ENCODE measurements around the gene DTNA. TPM values are rescaled to one million over a fixed set of nuclear protein-coding genes. Genes with fewer than 3 reads are reported as not detected.
A peak's percentile ranks its signal among the peaks of the same experiment; 100 is the strongest.

The DTNA gene
- total RNA-seq, 1 experiment from 2014 or later = 9.0 TPM

- Mint-ChIP-seq H3K4me1 (ENCODE audit: low read depth, unreplicated experiment) (peaks cover 10% of the 10 kb centered on the region), H3K4me3 (ENCODE audit: low read depth, unreplicated experiment) (peak overlapping the region; percentile 15), H3K27ac (ENCODE audit: unreplicated experiment) (no peak overlapping the region), H3K9me3 (ENCODE audit: low read depth, unreplicated experiment) (no peaks in the 10 kb centered on the region), H3K27me3 (ENCODE audit: unreplicated experiment) (no peaks in the 10 kb centered on the region), H3K36me3 (ENCODE audit: insufficient read depth, unreplicated experiment) (no peaks in the 10 kb centered on the region)
- CTCF ChIA-PET = interaction anchor here (0.6 to 1.0 kb wide), 4 partner anchors 9 to 254 kb away, joined by 3 to 6 read pairs (median 4); no protein-coding TSS in a partner anchor
- intact Hi-C loops (cut with micrococcal nuclease; ENCODE audit: unreplicated experiment) = no loop called here
- no peak for TF ChIP-seq CTCF (IDR thresholded peaks at IDR 0.05; ENCODE audit: unreplicated experiment)
- BruUV-seq (replicated peaks) = no TSS peak
- peak; percentile 34 for DNase-seq
These were observed 28.2 kb downstream of the DTNA start for GRCh38 chr18:34738175-34738894.

GRCh38 chr18:34740101-34740500 lies 30.0 kb downstream of the DTNA start:
- no peak for DNase-seq
- H3K4me3 Mint-ChIP-seq (ENCODE audit: low read depth, unreplicated experiment) = no peak overlapping the region
- peaks cover 10% of the 10 kb centered on the region for H3K4me1 Mint-ChIP-seq (ENCODE audit: low read depth, unreplicated experiment)
- no TSS peak for BruUV-seq (replicated peaks)
- no peaks in the 10 kb centered on the region for H3K9me3 Mint-ChIP-seq (ENCODE audit: low read depth, unreplicated experiment)
- no peak for TF ChIP-seq CTCF (IDR thresholded peaks at IDR 0.05; ENCODE audit: unreplicated experiment)
- no peaks in the 10 kb centered on the region for H3K36me3 Mint-ChIP-seq (ENCODE audit: insufficient read depth, unreplicated experiment)
- H3K27ac Mint-ChIP-seq (ENCODE audit: unreplicated experiment) = no peak overlapping the region
- intact Hi-C loops (cut with micrococcal nuclease; ENCODE audit: unreplicated experiment) = no loop called here
- CTCF ChIA-PET = no interaction called here
- H3K27me3 Mint-ChIP-seq (ENCODE audit: unreplicated experiment) = no peaks in the 10 kb centered on the region

- CTCF ChIA-PET = no interaction called here
- Mint-ChIP-seq H3K9me3 (ENCODE audit: low read depth, unreplicated experiment) (no peaks in the 10 kb centered on the region), H3K4me3 (ENCODE audit: low read depth, unreplicated experiment) (no peak overlapping the region), H3K27me3 (ENCODE audit: unreplicated experiment) (no peaks in the 10 kb centered on the region), H3K36me3 (ENCODE audit: insufficient read depth, unreplicated experiment) (no peaks in the 10 kb centered on the region), H3K27ac (ENCODE audit: unreplicated experiment) (no peak overlapping the region), H3K4me1 (ENCODE audit: low read depth, unreplicated experiment) (peaks cover 10% of the 10 kb centered on the region)
- no peak for DNase-seq
- intact Hi-C loops (cut with micrococcal nuclease; ENCODE audit: unreplicated experiment) = no loop called here
- no peak for TF ChIP-seq CTCF (IDR thresholded peaks at IDR 0.05; ENCODE audit: unreplicated experiment)
- no TSS peak for BruUV-seq (replicated peaks)
These were observed 30.6 kb downstream of the DTNA start for GRCh38 chr18:34740724-34741123.

GRCh38 chr18:34741401-34741800 lies 31.3 kb downstream of the DTNA start:
- H3K36me3 Mint-ChIP-seq (ENCODE audit: insufficient read depth, unreplicated experiment) = no peaks in the 10 kb centered on the region
- intact Hi-C loops (cut with micrococcal nuclease; ENCODE audit: unreplicated experiment) = no loop called here
- H3K27me3 Mint-ChIP-seq (ENCODE audit: unreplicated experiment) = no peaks in the 10 kb centered on the region
- H3K4me3 Mint-ChIP-seq (ENCODE audit: low read depth, unreplicated experiment) = no peak overlapping the region
- H3K4me1 Mint-ChIP-seq (ENCODE audit: low read depth, unreplicated experiment) = peaks cover 10% of the 10 kb centered on the region
- H3K27ac Mint-ChIP-seq (ENCODE audit: unreplicated experiment) = no peak overlapping the region
- no peak for DNase-seq
- CTCF ChIA-PET = no interaction called here
- BruUV-seq (replicated peaks) = no TSS peak
- no peak for TF ChIP-seq CTCF (IDR thresholded peaks at IDR 0.05; ENCODE audit: unreplicated experiment)
- H3K9me3 Mint-ChIP-seq (ENCODE audit: low read depth, unreplicated experiment) = no peaks in the 10 kb centered on the region
